Duodenal mucosa (tissue), 2 donors: ENCODE measurements around the gene TBC1D5.

Source experiments
- H3K27ac ChIP-seq: one replicate; pipeline ENCODE4 v1.7.0; 2013; ENCODE audit warnings: low read depth, low read length
- H3K27me3 ChIP-seq, 2 donors: one replicate each; pipeline ENCODE4 v1.7.0; 2013; ENCODE audit warnings: low read length in 2 of 2, control low read depth in 1 of 2; ENCODE audit not compliant: insufficient read depth in 2 of 2, control insufficient read depth in 1 of 2
- H3K36me3 ChIP-seq, 2 donors: one replicate each; pipeline ENCODE4 v1.7.0; 2013; ENCODE audit warnings: low read length in 2 of 2, control low read depth in 1 of 2; ENCODE audit not compliant: insufficient read depth in 2 of 2, control insufficient read depth in 1 of 2
- H3K4me1 ChIP-seq, 2 donors: one replicate each; pipeline ENCODE4 v1.7.0; 2013; ENCODE audit warnings: low read length in 2 of 2, control low read depth in 1 of 2; ENCODE audit not compliant: insufficient read depth in 2 of 2, control insufficient read depth in 1 of 2
- H3K4me3 ChIP-seq, 2 donors: one replicate each; pipeline ENCODE4 v1.7.0; 2013; ENCODE audit warnings: low read length in 2 of 2, low read depth in 1 of 2
- H3K9ac ChIP-seq, 2 donors: one replicate each; pipeline ENCODE4 v1.7.0; 2013; ENCODE audit warnings: low read length in 2 of 2, low read depth in 1 of 2
- H3K9me3 ChIP-seq, 2 donors: one replicate each; pipeline ENCODE4 v1.7.0; 2013; ENCODE audit warnings: low read length in 2 of 2, control low read depth in 1 of 2; ENCODE audit not compliant: control insufficient read depth in 1 of 2

The TBC1D5 gene

DNA sequence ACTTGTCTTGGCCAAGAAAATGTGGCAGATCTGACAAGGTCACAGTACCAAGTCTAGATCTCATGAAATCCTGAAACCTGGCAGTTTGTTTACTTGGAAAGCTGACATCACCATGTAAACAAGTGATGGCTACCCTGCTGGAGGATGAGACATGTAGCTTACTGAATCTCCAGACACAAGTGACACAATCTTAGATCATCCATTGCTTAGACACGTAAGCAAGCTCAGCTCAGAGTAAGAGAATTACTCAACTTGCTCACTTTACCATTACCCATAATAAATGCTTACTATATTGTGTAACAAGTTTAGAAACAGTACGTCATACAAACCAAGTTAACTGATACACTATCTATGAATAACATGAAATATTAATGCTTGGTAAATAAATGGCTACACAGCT lies 263.8 kb downstream of the TBC1D5 start:
- peaks cover 0 to 6% of the 10 kb centered on the region in 2 donors for H3K36me3 ChIP-seq
- no peak overlapping the region for H3K9ac ChIP-seq
- H3K4me1 ChIP-seq = no peaks in the 10 kb centered on the region
- H3K27me3 ChIP-seq = no peaks in the 10 kb centered on the region
- no peaks in the 10 kb centered on the region for H3K9me3 ChIP-seq
- no peak overlapping the region for H3K27ac ChIP-seq
- H3K4me3 ChIP-seq = no peak overlapping the region

DNA sequence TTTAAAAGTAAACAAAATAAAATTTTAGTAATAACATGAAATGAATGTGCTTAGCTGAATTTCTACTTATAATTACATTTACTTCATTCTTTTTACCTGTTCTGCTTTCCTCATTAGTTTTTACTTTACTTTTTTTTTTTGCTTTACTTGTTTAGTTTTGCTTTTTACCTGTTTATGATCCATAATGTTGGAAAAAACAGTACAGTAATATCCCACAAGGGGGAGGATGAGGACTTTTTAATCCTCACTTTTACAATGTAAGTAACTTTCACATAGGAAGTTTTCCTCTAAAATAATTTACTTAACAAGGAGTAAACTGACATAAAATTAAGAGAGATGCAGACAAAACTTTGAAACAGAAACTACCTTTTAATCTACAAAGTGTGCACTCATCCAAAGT lies 268.7 kb downstream of the TBC1D5 start:
- no peaks in the 10 kb centered on the region for H3K27me3 ChIP-seq
- no peak overlapping the region for H3K27ac ChIP-seq
- no peaks in the 10 kb centered on the region for H3K36me3 ChIP-seq
- H3K4me3 ChIP-seq = no peak overlapping the region
- no peaks in the 10 kb centered on the region for H3K4me1 ChIP-seq
- H3K9me3 ChIP-seq = no peaks in the 10 kb centered on the region
- H3K9ac ChIP-seq = no peak overlapping the region

- no peaks in the 10 kb centered on the region for H3K4me1 ChIP-seq
- no peaks in the 10 kb centered on the region for H3K27me3 ChIP-seq
- no peaks in the 10 kb centered on the region for H3K36me3 ChIP-seq
- H3K9me3 ChIP-seq = no peaks in the 10 kb centered on the region
- H3K4me3 ChIP-seq = no peak overlapping the region
- no peak overlapping the region for H3K27ac ChIP-seq
- no peak overlapping the region for H3K9ac ChIP-seq
Observed at GRCh38 chr3:17469954-17470353, 272.5 kb downstream of the TBC1D5 start.

DNA sequence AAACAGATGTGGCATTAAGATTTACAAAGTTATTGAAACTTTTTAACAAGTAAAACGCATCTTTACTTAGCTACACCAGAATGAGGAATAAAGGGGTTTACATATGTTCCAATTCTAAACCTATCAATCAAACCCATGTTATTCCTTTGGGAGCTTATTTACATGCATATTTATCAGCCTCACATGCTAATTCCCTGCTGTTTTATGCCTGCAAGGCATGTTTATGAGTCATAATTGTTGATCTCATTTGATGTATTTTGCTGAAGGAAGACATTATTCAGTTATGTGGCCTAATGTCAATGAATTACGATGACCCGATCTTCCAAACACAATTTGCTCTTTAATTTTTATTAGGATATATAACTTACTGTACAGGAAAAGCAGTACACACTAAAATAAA lies 272.9 kb downstream of the TBC1D5 start:
- H3K4me1 ChIP-seq = no peaks in the 10 kb centered on the region
- no peak overlapping the region for H3K27ac ChIP-seq

DNA sequence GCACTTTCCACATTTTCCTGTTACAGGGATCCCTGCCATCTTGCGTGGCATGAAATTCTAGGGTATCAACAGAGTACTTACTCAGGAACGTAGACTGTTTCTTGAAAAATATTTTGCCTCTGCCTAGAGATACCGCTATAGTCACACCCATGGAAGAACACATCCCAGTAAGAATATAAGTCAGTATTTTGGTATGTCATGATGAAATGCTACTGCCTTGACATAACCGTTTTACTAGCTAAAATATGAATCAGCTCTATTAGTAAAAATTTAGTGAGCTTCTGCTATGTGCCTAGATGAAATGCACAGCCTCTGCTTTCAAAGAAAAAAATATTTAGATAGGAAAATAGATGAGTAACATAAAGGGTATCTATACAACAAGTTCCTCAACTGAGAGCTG lies 276.4 kb downstream of the TBC1D5 start:
- Histone ChIP-seq H3K4me1 (no peaks in the 10 kb centered on the region), H3K9ac (no peak overlapping the region), H3K27me3 (no peaks in the 10 kb centered on the region), H3K4me3 (no peak overlapping the region), H3K27ac (no peak overlapping the region), H3K36me3 (no peaks in the 10 kb centered on the region), H3K9me3 (no peaks in the 10 kb centered on the region)

More for the DNA sequence above, 272.9 kb downstream of the TBC1D5 start:
- Histone ChIP-seq H3K36me3 (no peaks in the 10 kb centered on the region), H3K4me3 (no peak overlapping the region), H3K27me3 (no peaks in the 10 kb centered on the region), H3K9me3 (no peaks in the 10 kb centered on the region), H3K9ac (no peak overlapping the region)

DNA sequence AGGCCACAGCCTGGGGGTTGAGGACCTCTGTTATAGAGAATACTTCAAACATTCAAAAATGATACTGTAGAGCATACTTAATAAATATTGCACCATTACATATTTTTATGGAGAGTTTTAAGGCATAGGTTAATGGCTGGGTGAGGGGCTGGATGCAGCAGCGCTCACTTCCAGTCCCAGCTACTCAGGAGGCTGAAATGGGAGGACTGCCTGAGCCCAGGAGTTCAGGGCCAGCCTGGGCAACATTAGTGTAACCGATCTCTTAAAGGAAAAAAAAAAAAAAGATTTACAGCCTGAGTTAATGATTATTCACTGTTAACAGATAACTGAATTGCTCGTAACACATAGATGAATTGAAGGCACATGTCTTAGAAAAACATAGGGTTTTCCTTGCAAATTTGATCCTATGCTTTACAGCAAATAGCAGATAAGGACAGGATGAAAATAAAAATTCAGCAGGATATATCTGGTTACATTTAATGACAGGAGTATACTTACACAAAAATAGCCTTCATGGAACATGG lies 282.9 kb downstream of the TBC1D5 start:
- H3K27ac ChIP-seq = no peak overlapping the region
- H3K4me3 ChIP-seq = no peak overlapping the region
- H3K27me3 ChIP-seq = no peaks in the 10 kb centered on the region
- no peak overlapping the region for H3K9ac ChIP-seq
- H3K9me3 ChIP-seq = no peaks in the 10 kb centered on the region
- no peaks in the 10 kb centered on the region for H3K36me3 ChIP-seq
- H3K4me1 ChIP-seq = no peaks in the 10 kb centered on the region

GRCh38 chr3:17456650-17457049 lies 285.8 kb downstream of the TBC1D5 start:
- Histone ChIP-seq H3K4me3 (no peak overlapping the region), H3K36me3 (no peaks in the 10 kb centered on the region), H3K27me3 (no peaks in the 10 kb centered on the region), H3K27ac (no peak overlapping the region), H3K9me3 (no peaks in the 10 kb centered on the region), H3K9ac (no peak overlapping the region), H3K4me1 (no peaks in the 10 kb centered on the region)

GRCh38 chr3:17456046-17456445 lies 286.4 kb downstream of the TBC1D5 start:
- no peaks in the 10 kb centered on the region for H3K9me3 ChIP-seq
- no peak overlapping the region for H3K27ac ChIP-seq
- H3K27me3 ChIP-seq = no peaks in the 10 kb centered on the region
- no peak overlapping the region for H3K4me3 ChIP-seq
- no peaks in the 10 kb centered on the region for H3K36me3 ChIP-seq
- H3K4me1 ChIP-seq = no peaks in the 10 kb centered on the region
- H3K9ac ChIP-seq = no peak overlapping the region

- Histone ChIP-seq H3K4me1 (no peaks in the 10 kb centered on the region), H3K4me3 (no peak overlapping the region), H3K27ac (no peak overlapping the region), H3K27me3 (no peaks in the 10 kb centered on the region), H3K9me3 (no peaks in the 10 kb centered on the region), H3K9ac (no peak overlapping the region), H3K36me3 (no peaks in the 10 kb centered on the region)
Observed at GRCh38 chr3:17444865-17445264, 297.6 kb downstream of the TBC1D5 start.

- no peaks in the 10 kb centered on the region for H3K9me3 ChIP-seq
- H3K4me1 ChIP-seq = no peaks in the 10 kb centered on the region
- no peaks in the 10 kb centered on the region for H3K36me3 ChIP-seq
- H3K27ac ChIP-seq = no peak overlapping the region
- no peaks in the 10 kb centered on the region for H3K27me3 ChIP-seq
- H3K4me3 ChIP-seq = no peak overlapping the region
- H3K9ac ChIP-seq = no peak overlapping the region
Observed at GRCh38 chr3:17443142-17443541, 299.3 kb downstream of the TBC1D5 start.
